Body of pancreas (tissue), 4 donors: ENCODE measurements around the gene ACTN2. TPM values are rescaled to one million over a fixed set of nuclear protein-coding genes. Genes with fewer than 3 reads are reported as not detected.

Source experiments
- ATAC-seq: fragments of 150-250 bp; one replicate; pipeline ENCODE4 v1.9.1; 2016
- DNase-seq, 4 donors: peaks; one replicate each; pipeline ENCODE4 v3.0.0-alpha.2; 2019
- H3K27ac ChIP-seq, 4 donors: fragments of 200-600 bp; sonication (generic); 1 replicate in 3 of 4; 2 replicates in 1 of 4; pipeline versions ENCODE4 v1.5.1 to v1.6.1; 2016 to 2019; ENCODE audit warnings: mild to moderate bottlenecking in 1 of 4, mixed read lengths in 1 of 4, moderate library complexity in 1 of 4
- H3K27me3 ChIP-seq, 2 donors: fragments of 200-600 bp; sonication (generic); one replicate each; pipeline ENCODE4 v1.6.0; 2016; ENCODE audit warnings: mild to moderate bottlenecking in 1 of 2
- H3K36me3 ChIP-seq, 2 donors: fragments of 200-600 bp; sonication (generic); replicated peaks in 1 of 2; 2 replicates each; pipeline ENCODE4 v1.5.1; 2016; ENCODE audit warnings: low read depth in 2 of 2; ENCODE audit not compliant: insufficient read depth in 1 of 2
- H3K4me1 ChIP-seq: fragments of 200-600 bp; sonication (generic); one replicate; pipeline ENCODE4 v1.6.0; 2016
- H3K4me3 ChIP-seq, 2 donors: fragments of 200-600 bp; sonication (generic); 1 replicate in 1 of 2; 2 replicates in 1 of 2; pipeline ENCODE4 v1.5.1; 2016 to 2019
- H3K9me3 ChIP-seq, 3 donors: fragments of 200-600 bp; sonication (generic); 1 replicate in 2 of 3; 2 replicates in 1 of 3; pipeline ENCODE4 v1.5.1; 2016
- CTCF ChIP-seq, 7 experiments: fragments of 450-650 bp in 4 of 7; fragments of 200-600 bp in 3 of 7; sonication (generic) in 3 of 7; IDR thresholded peaks; one replicate each; pipeline ENCODE4 v1.5.1; 2016 to 2019; ENCODE audit warnings: antibody characterized with exemption in 7 of 7
- POLR2A ChIP-seq, 3 donors: fragments of 450-650 bp; IDR thresholded peaks; one replicate each; pipeline ENCODE4 v1.6.1; 2016; ENCODE audit warnings: antibody characterized with exemption in 3 of 3, mild to moderate bottlenecking in 2 of 3
- WGBS, 2 donors: methylation state at CpG; one replicate each; pipeline ENCODE4 v1.1.5; 2017; 5-methylcytosine and 5-hydroxymethylcytosine counted together
- intact Hi-C: fragments of 100-400 bp; cut with DNase I; formaldehyde crosslinking; loops from one replicate; pipeline ENCODE4 v1.15.1; 2023
- total RNA-seq, 2 donors: library from RNA; depleted of rRNA; stranded (reverse); fragments of >200 nt; gene quantifications; one replicate each; pipeline ENCODE4 v1.1.0, GENCODE V29; 2016

Gene ACTN2
- total RNA-seq, 2 donors from 2014 or later, result 3.0 to 3.1 TPM

GRCh38 chr1:236808564-236809130 is 122.3 kb downstream of the ACTN2 start:
- 33 to 38% methylated on average over 8 of the region's 8 CpGs for WGBS, 2 donors
- TF ChIP-seq CTCF (IDR thresholded peaks at IDR 0.05) (no peak), POLR2A (IDR thresholded peaks at IDR 0.05) (no peak)
- no peaks in the 10 kb centered on the region for H3K27me3 ChIP-seq
- no peak overlapping the region for H3K4me3 ChIP-seq
- intact Hi-C loops, result no loop called here
- ATAC-seq (peak; percentile 26), DNase-seq (peak in 1 of 4 donors; percentile 13)
- H3K27ac ChIP-seq, result peak overlapping the region; percentile 27 to 70 (median 52)
- H3K4me1 ChIP-seq, result peaks cover 56% of the 10 kb centered on the region
- peaks cover 0 to 4% of the 10 kb centered on the region in 2 donors for H3K36me3 ChIP-seq
- H3K9me3 ChIP-seq, result no peaks in the 10 kb centered on the region

GRCh38 chr1:236809148-236809547 is 122.8 kb downstream of the ACTN2 start:
- no peaks in the 10 kb centered on the region for H3K9me3 ChIP-seq
- ATAC-seq (no peak), DNase-seq (peak; percentile 37 to 71 (median 61))
- H3K4me1 ChIP-seq, result peaks cover 56% of the 10 kb centered on the region
- no peak overlapping the region for H3K4me3 ChIP-seq
- H3K27me3 ChIP-seq, result no peaks in the 10 kb centered on the region
- intact Hi-C loops, result no loop called here
- H3K36me3 ChIP-seq, result peaks cover 0 to 4% of the 10 kb centered on the region in 2 donors
- WGBS, 2 donors, result 47 to 48% methylated on average over 1 of the region's 1 CpG
- no peak for TF ChIP-seq POLR2A (IDR thresholded peaks at IDR 0.05)
- TF ChIP-seq CTCF (IDR thresholded peaks at IDR 0.05), result no peak
- H3K27ac ChIP-seq, result peak overlapping the region in 3 of 4 donors; percentile 43 to 70 (median 62)

- 75 to 76% methylated on average over 3 of the region's 3 CpGs for WGBS, 2 donors
- TF ChIP-seq POLR2A (IDR thresholded peaks at IDR 0.05) (no peak), CTCF (IDR thresholded peaks at IDR 0.05) (no peak)
- intact Hi-C loops, result no loop called here
- DNase-seq, result no peak
- Histone ChIP-seq H3K27ac (no peak overlapping the region), H3K4me3 (no peak overlapping the region), H3K9me3 (no peaks in the 10 kb centered on the region), H3K36me3 (peaks cover 0 to 8% of the 10 kb centered on the region in 2 donors), H3K27me3 (no peaks in the 10 kb centered on the region), H3K4me1 (peaks cover 56% of the 10 kb centered on the region)
- ATAC-seq, result no peak
These were observed 123.7 kb downstream of the ACTN2 start for GRCh38 chr1:236810018-236810417.

- Histone ChIP-seq H3K4me3 (no peak overlapping the region), H3K4me1 (peaks cover 38% of the 10 kb centered on the region), H3K27me3 (no peaks in the 10 kb centered on the region), H3K9me3 (no peaks in the 10 kb centered on the region), H3K27ac (peak overlapping the region; percentile 14 to 59 (median 32)), H3K36me3 (peaks cover 0 to 17% of the 10 kb centered on the region in 2 donors)
- ATAC-seq (no peak), DNase-seq (peak in 1 of 4 donors; percentile 40)
- 33 to 37% methylated on average over 5 of the region's 5 CpGs for WGBS, 2 donors
- no peak for TF ChIP-seq CTCF (IDR thresholded peaks at IDR 0.05)
- no peak for TF ChIP-seq POLR2A (IDR thresholded peaks at IDR 0.05)
- intact Hi-C loops, result no loop called here
These were observed 126.2 kb downstream of the ACTN2 start for GRCh38 chr1:236812334-236813030.

Other genes with a start within 250 kb of the ACTN2 start
- 10 to 100 TPM; 58.9 to 83.4 TPM for gene LGALS8, start 162.5 kb upstream of the ACTN2 start, total RNA-seq
- 10 to 100 TPM; 11.9 to 25.7 TPM for gene HEATR1, start 82.0 kb upstream of the ACTN2 start, total RNA-seq
- gene MTR, start 108.8 kb downstream of the ACTN2 start, total RNA-seq, result 10 to 100 TPM; 26.7 to 29.8 TPM